NCI-H345 treated with DMSO at 0.1 percent for 48 hours (cell line): ENCODE data around the gene CCR6.

Source experiments
- DNase-seq: peaks from one replicate; lab custom pipeline; 2025; ENCODE audit not compliant: unreplicated experiment; lab: John Stamatoyannopoulos, UW

Gene CCR6

GRCh38 chr6:167119670-167120582, 3.0 kb upstream of the CCR6 start:
- no peak for DNase-seq

- no peak for DNase-seq
Observed at GRCh38 chr6:167120583-167120903, 2.4 kb upstream of the CCR6 start.

GRCh38 chr6:167121335-167121841, 1.5 kb upstream of the CCR6 start:
- no peak for DNase-seq

GRCh38 chr6:167122041-167122826, 662 bp upstream of the CCR6 start:
- DNase-seq: no peak

GRCh38 chr6:167124753-167125152, 1.9 kb downstream of the CCR6 start:
- no peak for DNase-seq

GRCh38 chr6:167125410-167125809, 2.5 kb downstream of the CCR6 start:
- no peak for DNase-seq

GRCh38 chr6:167125855-167126349, 3.0 kb downstream of the CCR6 start:
- DNase-seq: no peak

- no peak for DNase-seq
Observed at GRCh38 chr6:167127785-167128531, 5.1 kb downstream of the CCR6 start.

- DNase-seq: no peak
Observed at GRCh38 chr6:167129159-167129558, 6.3 kb downstream of the CCR6 start.

- no peak for DNase-seq
Observed at GRCh38 chr6:167129562-167129961, 6.7 kb downstream of the CCR6 start.

- no peak for DNase-seq
Observed at GRCh38 chr6:167130008-167130677, 7.2 kb downstream of the CCR6 start.

- DNase-seq: peak; percentile 63
Observed at GRCh38 chr6:167130712-167131684, 8.1 kb downstream of the CCR6 start.

GRCh38 chr6:167134448-167135328, 11.8 kb downstream of the CCR6 start:
- DNase-seq: no peak

GRCh38 chr6:167136376-167136775, 13.5 kb downstream of the CCR6 start:
- DNase-seq: no peak

- DNase-seq: no peak
Observed at GRCh38 chr6:167137081-167137480, 14.2 kb downstream of the CCR6 start.

- peak; percentile 37 for DNase-seq
Observed at GRCh38 chr6:167137881-167138280, 15.0 kb downstream of the CCR6 start.

- no peak for DNase-seq
Observed at GRCh38 chr6:167139761-167140160, 16.9 kb downstream of the CCR6 start.
